Inflammatory macrophage (primary cell): ENCODE results near the gene HDAC7.
A peak's percentile ranks its signal among the peaks of the same experiment; 100 is the strongest.
"Not testable (repeated sequence)": the region's sequence is repeated elsewhere in the genome, so short reads cannot be mapped to it uniquely, and the experiment has no call there.

ENCODE experiments used
- DNase-seq, 2 donors: peaks; one replicate each; pipeline ENCODE4 v3.0.0-alpha.2; 2020 to 2022

HDAC7 gene

DNA sequence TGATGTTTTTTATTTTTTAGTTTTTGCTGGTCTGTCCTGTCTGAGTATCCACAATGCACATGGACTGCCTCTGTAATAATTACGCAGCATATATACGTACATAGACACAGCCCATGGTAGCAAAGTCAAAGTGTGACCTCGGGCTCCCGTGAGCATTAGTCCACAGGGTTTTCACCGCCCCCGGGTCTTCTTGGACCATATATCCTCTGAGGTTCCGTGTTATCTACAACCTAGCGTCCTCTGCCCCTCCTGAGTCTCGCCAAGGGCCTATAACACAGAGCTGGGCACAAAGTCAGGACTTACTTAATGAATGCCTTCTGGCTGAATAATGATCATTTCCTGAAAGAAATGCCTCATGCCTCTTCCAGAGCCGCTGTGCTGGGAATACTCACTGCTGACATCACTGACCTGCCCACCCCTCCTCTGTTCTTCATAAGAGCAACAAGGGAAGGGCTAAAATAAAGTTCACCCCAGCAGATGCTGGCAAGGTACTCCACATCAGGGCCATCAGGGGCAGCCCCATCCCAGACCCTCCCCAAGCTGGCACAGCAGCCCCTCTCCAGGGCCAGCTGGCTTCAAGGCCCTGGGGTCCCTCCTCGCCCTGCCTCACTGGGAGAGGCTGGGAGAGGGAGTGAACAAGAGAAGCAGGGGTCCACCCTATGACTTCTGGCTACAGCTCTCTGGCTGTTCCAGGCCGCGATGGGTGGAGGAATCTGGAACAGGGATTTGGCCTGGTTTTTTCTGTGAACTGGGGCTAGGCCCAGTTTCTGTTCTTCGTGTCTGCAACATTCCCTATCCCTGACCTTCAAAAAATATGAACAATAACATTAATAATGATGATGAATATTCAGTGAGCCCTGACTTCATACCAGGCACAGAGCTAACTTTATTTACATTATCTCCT lies 7.9 kb downstream of the HDAC7 start:
- peak; percentile 29 to 67 for DNase-seq

DNA sequence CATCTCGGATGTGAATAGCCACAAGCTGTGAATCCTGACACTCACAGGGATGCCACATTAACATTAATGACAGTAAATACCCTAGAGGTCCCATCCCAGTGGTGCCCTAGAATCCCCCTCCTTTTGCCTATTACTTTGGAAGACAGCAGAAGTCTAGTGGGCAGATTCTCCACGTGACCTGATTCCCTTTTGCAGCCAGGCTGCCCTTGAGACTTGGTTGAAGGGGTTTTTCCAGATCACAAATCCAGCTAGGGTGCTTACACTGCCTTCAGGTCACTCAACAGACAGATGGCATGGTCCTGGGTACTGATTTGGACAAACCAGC lies 8.7 kb downstream of the HDAC7 start:
- peak in 1 of 2 donors; percentile 40 for DNase-seq

DNA sequence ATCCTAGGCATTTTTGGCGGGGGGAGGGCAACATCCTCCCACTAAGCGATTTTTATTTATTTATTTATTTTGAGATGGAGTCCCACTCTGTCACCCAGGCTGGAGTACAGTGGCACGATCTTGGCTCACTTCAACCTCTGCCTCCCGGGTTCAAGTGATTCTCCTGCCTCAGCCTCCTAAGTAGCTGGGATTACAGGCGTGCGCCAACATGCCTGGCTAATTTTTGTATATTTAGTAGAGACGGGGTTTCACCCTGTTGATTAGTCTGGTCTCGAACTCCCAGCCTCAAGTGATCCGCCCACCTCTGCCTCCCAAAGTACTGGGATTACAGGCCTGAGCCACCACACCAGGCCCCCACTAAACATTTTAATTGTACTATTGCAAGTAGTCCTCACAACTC lies 10.2 kb downstream of the HDAC7 start:
- DNase-seq: not testable (repeated sequence)

- DNase-seq: peak; percentile 53 to 54
These were observed 10.9 kb downstream of the HDAC7 start for GRCh38 chr12:47808574-47809365.

DNA sequence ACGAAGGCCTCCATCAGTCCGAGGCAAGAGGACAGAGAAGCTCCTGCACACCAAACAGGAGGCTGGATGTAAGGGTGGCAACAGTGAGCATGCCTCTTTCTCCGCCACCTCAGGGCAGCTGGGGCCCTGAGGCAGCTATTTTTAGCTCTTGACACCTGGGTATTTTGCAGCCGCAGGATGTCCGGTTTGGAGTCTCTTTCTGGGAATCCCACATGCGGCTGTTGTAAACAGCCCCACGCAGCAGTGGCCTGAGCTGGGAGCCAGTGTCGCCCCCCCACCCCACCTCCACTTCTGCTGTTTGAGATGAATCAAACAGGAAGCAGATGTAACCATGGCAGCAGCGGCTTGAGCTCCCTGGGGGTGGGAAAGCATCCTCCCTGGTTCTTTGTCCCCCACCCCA lies 11.7 kb downstream of the HDAC7 start:
- DNase-seq: peak in 1 of 2 donors; percentile 52

DNA sequence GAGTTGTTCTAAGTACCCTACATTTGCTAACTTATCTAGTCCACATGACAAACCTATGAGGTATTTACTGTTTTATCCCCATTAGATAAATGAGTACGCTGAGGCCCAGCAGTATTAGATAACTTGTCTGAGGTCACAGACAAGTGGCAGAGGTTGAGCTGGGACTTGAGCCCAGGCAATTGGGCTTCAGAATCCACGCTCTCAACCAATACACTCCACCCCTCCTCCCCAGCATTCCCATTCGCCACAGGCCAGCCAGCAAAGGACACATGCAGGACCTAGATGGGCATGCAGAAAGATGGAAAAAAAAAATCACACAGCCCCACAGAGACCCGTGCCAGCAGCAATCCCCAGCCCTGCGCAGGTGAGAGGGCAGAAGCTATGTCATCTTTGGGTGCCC lies 12.4 kb downstream of the HDAC7 start:
- no peak for DNase-seq

DNA sequence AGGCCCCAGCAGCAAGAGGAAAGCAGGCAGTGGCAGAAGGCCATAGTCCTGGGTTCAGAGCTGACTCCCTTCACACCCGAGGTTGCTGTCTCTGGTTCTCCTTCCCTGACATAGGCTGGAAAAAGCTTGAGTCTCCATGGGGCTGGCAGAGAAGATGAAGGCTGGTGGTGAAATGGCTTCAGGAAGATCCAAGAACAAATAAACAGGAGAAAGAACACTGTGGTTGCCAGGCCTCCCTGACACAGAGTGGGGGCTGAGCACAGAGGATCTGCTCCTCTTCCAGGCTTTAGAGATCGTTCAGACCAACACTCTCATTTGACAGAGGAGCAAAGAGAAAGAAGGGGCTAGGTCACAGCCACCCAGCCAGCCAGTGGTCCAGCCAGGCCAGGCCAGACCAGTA lies 14.3 kb downstream of the HDAC7 start:
- no peak for DNase-seq

GRCh38 chr12:47804171-47804570 lies 15.5 kb downstream of the HDAC7 start:
- DNase-seq: no peak

DNA sequence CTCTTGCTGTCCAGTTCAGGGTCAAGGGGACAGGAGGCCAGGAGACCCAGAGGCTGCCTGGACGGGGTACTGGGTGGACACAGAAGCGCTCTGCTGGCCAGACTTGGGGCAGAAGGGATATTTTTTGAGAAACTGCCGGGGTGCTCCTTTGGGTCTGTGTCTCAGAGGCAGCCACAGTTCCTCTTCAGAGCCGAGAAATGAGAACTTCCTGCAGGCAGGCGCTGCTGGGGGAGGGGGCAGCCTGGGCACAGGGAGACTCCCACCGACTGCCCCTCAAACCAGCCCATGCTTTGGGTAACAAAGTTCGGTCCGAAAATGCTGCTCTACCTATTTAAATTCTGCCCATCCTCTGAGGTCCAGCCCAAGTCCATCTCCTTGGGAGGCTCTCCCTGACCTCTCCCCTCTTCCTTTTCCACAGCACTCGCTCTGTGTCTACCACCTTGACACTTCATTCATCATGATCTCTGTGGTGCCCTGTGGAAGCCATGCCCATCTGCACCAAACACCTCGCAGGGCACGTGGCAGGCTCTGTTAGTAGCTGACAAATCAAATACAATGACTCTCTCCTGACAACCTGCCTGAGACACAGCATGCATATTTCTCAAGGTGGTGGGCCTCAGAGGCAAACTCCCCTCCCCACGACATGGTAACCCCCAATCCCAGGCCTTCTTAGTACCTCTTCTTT lies 16.4 kb downstream of the HDAC7 start:
- peak; percentile 24 to 43 for DNase-seq

DNA sequence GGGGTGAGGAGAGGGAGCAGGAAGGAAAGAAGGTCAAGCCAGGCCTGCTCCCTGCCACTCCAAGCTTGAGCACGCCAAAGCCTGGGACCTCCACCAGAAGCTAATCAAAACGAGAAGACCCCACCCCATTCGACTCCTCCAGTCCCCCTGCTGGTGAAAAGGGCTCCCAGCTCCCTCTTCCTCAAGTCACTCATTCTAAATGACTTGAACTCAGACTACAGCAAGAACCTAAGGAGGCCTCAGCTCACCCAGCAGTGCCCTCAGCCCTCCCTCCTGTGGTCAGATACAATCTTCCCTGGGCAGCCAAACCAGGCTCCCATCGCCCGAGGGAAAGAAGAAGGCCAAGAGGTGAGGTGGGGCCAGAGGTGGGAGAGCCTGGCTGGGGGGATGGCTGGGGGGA lies 17.4 kb downstream of the HDAC7 start:
- DNase-seq: no peak

GRCh38 chr12:47801904-47802246 lies 17.8 kb downstream of the HDAC7 start:
- no peak for DNase-seq

DNA sequence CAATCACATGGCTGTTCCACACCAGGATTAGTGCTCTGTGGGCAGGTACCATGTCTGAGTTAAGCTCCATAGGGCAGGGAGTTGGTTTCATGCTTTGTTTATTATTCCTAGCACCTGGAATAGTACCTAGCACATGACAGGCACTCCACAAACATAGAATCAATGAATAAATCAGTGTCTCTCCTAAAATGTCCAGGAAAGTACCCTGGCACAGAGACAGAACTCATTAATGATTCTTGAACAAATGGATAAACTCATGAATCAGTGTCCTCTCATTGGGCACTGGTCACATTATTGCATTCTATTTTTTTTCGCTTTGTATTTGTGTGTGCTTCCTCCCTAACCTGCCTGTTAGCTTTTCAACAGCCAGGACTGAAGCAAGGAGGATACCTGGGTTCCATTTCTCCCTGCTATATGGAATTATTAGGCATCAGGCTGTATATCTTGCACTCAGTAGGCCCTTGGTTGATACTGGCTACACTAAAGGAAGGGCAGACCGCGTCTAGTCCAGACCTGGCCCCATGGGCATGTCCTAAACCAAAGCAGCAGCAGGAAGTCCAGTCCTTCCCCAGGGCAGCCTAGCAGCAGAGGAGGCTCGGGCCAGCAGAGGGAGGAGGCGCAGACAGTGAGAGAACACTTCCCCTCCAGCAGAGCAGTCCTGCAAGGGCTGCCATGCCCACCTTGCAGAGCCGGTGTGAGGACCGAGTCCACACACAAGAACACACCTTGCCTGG lies 18.4 kb downstream of the HDAC7 start:
- peak; percentile 64 to 73 for DNase-seq

DNA sequence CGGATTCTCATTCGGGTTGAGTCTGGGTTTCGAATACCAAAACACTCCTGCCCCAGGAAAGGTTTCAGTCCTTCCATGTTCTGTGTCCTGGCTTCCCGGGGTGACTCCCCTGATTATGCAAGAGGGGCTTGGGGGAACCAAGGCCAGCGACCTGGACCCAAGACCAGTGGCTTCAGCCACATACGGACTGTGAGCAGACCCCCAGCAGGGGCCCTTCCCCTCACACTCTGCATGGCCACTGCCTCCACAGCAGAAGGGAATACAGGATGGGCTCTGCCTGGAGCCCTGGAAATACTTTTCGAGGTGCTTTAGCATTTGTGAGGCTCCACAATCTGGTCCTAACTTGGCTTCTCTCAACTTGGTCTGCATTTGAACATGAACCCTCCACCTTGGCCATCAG lies 19.1 kb downstream of the HDAC7 start:
- DNase-seq: no peak

- DNase-seq: peak; percentile 32 to 55
These were observed 20.2 kb downstream of the HDAC7 start for GRCh38 chr12:47799357-47799955.

DNA sequence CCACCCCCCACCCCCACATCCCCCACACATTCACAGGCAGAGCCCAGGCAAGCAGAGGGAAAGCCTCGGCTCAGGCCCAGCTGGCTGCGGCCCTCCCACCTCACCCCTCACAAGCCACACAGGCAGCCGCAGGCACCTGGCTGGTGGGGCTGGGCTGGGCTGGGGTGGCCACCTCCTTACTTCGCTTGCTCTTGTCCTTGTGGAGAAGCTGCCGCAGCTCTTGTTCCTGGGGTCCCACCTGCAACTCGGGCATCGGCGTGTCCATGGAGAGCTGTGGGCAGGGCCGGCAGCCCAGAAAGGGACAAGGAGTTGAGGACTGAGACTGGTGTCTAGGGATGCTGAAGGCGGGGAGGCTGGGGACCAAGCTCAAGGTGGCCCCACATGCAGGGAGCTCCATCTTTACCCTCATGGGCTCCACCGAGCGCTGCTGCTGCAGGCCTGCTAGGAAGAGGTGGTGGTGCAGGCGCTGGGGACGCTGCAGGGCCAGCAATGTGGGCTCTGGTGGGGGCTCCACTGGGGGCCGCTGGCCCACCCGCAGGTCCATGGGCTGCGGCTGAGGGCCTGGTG lies 21.2 kb downstream of the HDAC7 start:
- DNase-seq: no peak

DNA sequence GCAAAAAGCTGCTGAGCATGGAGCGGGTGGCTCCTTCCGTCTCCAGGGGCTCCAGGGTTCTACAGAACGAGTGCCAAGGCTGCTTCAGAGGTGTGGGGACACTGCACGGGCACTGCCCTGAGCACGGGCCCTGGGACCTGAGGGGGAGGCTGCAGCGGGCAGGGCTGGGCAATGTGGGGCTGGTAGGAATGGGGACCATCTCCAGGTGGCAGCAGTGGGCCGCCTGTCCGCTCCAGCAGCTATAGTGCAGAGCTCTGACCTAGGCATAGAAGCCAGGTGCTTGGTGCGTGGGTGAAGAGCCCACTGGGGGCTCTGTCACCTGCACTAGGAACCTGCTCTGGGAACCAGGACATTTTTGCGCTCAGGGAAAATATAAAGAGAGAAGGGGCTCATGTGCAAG lies 22.3 kb downstream of the HDAC7 start:
- no peak for DNase-seq

GRCh38 chr12:47795814-47796411 lies 23.8 kb downstream of the HDAC7 start:
- no peak for DNase-seq

DNA sequence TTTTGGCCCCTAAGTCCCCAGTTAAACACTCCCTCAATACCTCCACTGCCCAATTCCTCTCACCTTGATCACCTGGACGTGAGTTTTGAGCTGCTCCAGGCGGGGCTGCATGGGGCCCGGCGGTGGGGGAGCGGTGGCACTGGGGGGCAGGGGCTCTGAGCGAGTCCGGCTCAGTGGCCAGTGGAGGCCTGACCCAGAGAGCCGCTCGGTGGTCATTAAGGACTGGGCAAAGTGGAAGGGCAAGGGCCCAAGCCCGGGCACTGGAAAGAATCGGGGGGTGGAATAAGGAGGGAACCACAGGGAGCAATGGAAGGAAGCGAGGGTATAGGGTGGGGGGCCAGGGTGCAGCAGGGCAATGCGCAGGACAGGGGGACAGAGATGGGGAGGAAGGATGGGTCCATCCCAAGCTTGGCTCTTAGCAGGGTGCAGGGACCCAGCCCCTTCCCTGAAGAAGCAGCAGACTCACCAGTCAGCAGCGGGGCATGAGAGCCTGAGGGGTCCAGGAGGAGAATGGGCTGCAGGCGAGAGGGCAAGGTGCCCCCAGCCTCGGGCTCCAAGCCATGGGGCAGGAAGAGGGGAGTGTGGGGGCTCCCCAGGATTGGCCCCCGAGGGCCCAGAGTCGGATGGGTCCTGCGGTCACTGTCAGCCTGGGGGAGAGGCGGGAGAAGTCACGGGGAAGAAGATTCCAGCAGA lies 24.4 kb downstream of the HDAC7 start:
- DNase-seq: no peak

GRCh38 chr12:47794679-47795078 lies 25.0 kb downstream of the HDAC7 start:
- no peak for DNase-seq

DNA sequence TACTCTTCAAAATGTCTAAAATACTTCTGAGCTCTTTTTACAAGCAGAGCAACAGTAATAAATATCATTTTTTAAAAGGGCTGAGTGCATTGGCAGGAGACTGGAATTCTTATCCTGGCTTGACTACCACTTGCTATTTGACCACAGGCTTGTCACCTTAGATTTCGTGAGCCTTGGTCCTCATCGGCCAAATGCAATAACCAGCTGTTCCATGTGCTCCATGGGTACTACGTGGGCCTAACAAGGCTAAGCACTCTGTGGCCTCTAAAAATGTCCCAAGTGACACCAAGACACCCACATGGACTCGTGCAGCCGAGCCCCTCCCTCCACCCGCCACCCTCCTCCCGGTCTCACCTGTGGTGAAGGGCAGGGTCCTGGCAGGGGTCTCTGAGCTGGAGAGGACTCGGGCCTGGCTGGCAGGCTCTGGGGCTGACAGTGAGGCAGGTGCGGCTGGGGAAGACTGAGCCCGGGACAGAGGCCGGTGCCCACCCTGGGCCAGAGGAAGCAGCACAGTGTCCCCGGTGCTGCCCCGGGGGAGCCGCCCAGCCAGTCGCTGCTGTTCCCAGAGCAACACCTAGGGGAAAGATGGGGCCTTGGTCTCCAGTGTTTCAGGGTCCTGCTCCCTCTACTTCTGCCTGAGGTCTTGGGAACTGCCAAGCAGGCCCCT lies 26.6 kb downstream of the HDAC7 start:
- DNase-seq: no peak
